ENCODE measurements around the gene SAA2.
"Not testable (repeated sequence)": the region's sequence is repeated elsewhere in the genome, so short reads cannot be mapped to it uniquely, and the experiment has no call there.

The SAA2 gene

GRCh38 chr11:18248561-18248960 is at the start of gene SAA2:
Gene SAA2, minus strand, starts transcription at chr11:18248668. Its CDS starts 657 bp downstream, at chr11:18248011.
- DNase-seq = no peak

GRCh38 chr11:18295316-18295715 is 46.8 kb upstream of the SAA2 start:
- DNase-seq = no peak

GRCh38 chr11:18294862-18295261 is 46.4 kb upstream of the SAA2 start:
- DNase-seq = no peak

- DNase-seq = no peak
Observed at GRCh38 chr11:18288911-18289310, 40.4 kb upstream of the SAA2 start.

- DNase-seq = no peak
Observed at GRCh38 chr11:18285841-18286240, 37.4 kb upstream of the SAA2 start.

GRCh38 chr11:18282626-18283025 is 34.2 kb upstream of the SAA2 start:
- DNase-seq = no peak

- DNase-seq = no peak
Observed at GRCh38 chr11:18280438-18281045, 32.1 kb upstream of the SAA2 start.

- DNase-seq = no peak
Observed at GRCh38 chr11:18277565-18278271, 29.2 kb upstream of the SAA2 start.

GRCh38 chr11:18271206-18271605 is 22.7 kb upstream of the SAA2 start:
- no peak for DNase-seq

- no peak for DNase-seq
Observed at GRCh38 chr11:18270102-18270501, 21.6 kb upstream of the SAA2 start.

- not testable (repeated sequence) for DNase-seq
Observed at GRCh38 chr11:18269252-18269651, 20.8 kb upstream of the SAA2 start.

GRCh38 chr11:18267335-18268133 is 19.1 kb upstream of the SAA2 start:
- DNase-seq = not testable (repeated sequence)

- DNase-seq = no peak
Observed at GRCh38 chr11:18265949-18266348, 17.5 kb upstream of the SAA2 start, which contains the start of gene SAA1. Gene SAA1, plus strand, starts transcription at chr11:18266264. Its CDS starts 624 bp downstream, at chr11:18266888.

- DNase-seq = no peak
Observed at GRCh38 chr11:18264677-18265555, 16.4 kb upstream of the SAA2 start.

- DNase-seq = no peak
Observed at GRCh38 chr11:18264035-18264434, 15.6 kb upstream of the SAA2 start.

- DNase-seq = not testable (repeated sequence)
Observed at GRCh38 chr11:18262681-18263350, 14.3 kb upstream of the SAA2 start.

GRCh38 chr11:18261721-18262120 is 13.3 kb upstream of the SAA2 start:
- no peak for DNase-seq

- no peak for DNase-seq
Observed at GRCh38 chr11:18259259-18259658, 10.8 kb upstream of the SAA2 start.

- DNase-seq = no peak
Observed at GRCh38 chr11:18254781-18255361, 6.4 kb upstream of the SAA2 start.

- no peak for DNase-seq
Observed at GRCh38 chr11:18253778-18254338, 5.4 kb upstream of the SAA2 start.

GRCh38 chr11:18253233-18253632 is 4.8 kb upstream of the SAA2 start:
- DNase-seq = no peak

Measured in stimulated activated CD4-positive, alpha-beta T cell treated with anti-CD3 and anti-CD28 coated beads, Interleukin-12 subunit alpha, Interleukin-12 subunit beta, amount 100 ng/mL, for 4 hours (primary cell).